ENCODE results near the gene CUL1.
A peak's percentile ranks its signal among the peaks of the same experiment; 100 is the strongest.
"Not testable (repeated sequence)": the region's sequence is repeated elsewhere in the genome, so short reads cannot be mapped to it uniquely, and the experiment has no call there.

The CUL1 gene

GRCh38 chr7:148698007-148698396 lies 701 bp upstream of the CUL1 start:
- ATAC-seq = no peak

- peak; percentile 5 to 26 for ATAC-seq
Observed at GRCh38 chr7:148699024-148699781, 500 bp downstream of the CUL1 start.

- no peak for ATAC-seq
Observed at GRCh38 chr7:148699782-148700629, 1.3 kb downstream of the CUL1 start.

GRCh38 chr7:148700661-148701064 lies 2.0 kb downstream of the CUL1 start:
- ATAC-seq = no peak

- ATAC-seq = no peak
Observed at GRCh38 chr7:148701414-148701813, 2.7 kb downstream of the CUL1 start.

GRCh38 chr7:148702876-148703670 lies 4.4 kb downstream of the CUL1 start:
- ATAC-seq = no peak

- ATAC-seq = not testable (repeated sequence)
Observed at GRCh38 chr7:148703671-148703962, 4.9 kb downstream of the CUL1 start.

- no peak for ATAC-seq
Observed at GRCh38 chr7:148704189-148704588, 5.5 kb downstream of the CUL1 start.

- no peak for ATAC-seq
Observed at GRCh38 chr7:148704970-148705369, 6.3 kb downstream of the CUL1 start.

GRCh38 chr7:148706368-148706767 lies 7.7 kb downstream of the CUL1 start:
- ATAC-seq = no peak

GRCh38 chr7:148708026-148708885 lies 9.6 kb downstream of the CUL1 start:
- ATAC-seq = no peak

- no peak for ATAC-seq
Observed at GRCh38 chr7:148709014-148709413, 10.3 kb downstream of the CUL1 start.

GRCh38 chr7:148710426-148710825 lies 11.7 kb downstream of the CUL1 start:
- ATAC-seq = not testable (repeated sequence)

GRCh38 chr7:148711191-148712102 lies 12.7 kb downstream of the CUL1 start:
- ATAC-seq = no peak

GRCh38 chr7:148712678-148713329 lies 14.1 kb downstream of the CUL1 start:
- peak in 1 of 2 donors; percentile 33 for ATAC-seq

GRCh38 chr7:148714498-148714897 lies 15.8 kb downstream of the CUL1 start:
- ATAC-seq = no peak

GRCh38 chr7:148715027-148715426 lies 16.3 kb downstream of the CUL1 start:
- no peak for ATAC-seq

- no peak for ATAC-seq
Observed at GRCh38 chr7:148717266-148717793, 18.6 kb downstream of the CUL1 start.

GRCh38 chr7:148718431-148718830 lies 19.7 kb downstream of the CUL1 start:
- ATAC-seq = no peak

- ATAC-seq = no peak
Observed at GRCh38 chr7:148719753-148720152, 21.1 kb downstream of the CUL1 start.

Data from activated CD4-positive, CD25-positive, alpha-beta regulatory T cell treated with anti-CD3 and anti-CD28 coated beads, Interleukin-2, amount 50 U/mL, for 24 hours (primary cell).